Progenitor cell of endocrine pancreas (in vitro differentiated cells): ENCODE results near the gene RALGDS. TPM values are rescaled to one million over a fixed set of nuclear protein-coding genes. Genes with fewer than 3 reads are reported as not detected.

Source experiments
- DNase-seq: peaks from one replicate; pipeline ENCODE4 v3.0.0; 2021; ENCODE audit warnings: low spot score; ENCODE audit not compliant: unreplicated experiment
- H3K27ac Mint-ChIP-seq: 2 replicates; pipeline ENCODE4 v1.8.0; 2021; ENCODE audit warnings: mild to moderate bottlenecking, moderate library complexity, mixed read lengths
- H3K27me3 Mint-ChIP-seq: 2 replicates; pipeline ENCODE4 v1.8.0; 2021; ENCODE audit warnings: mixed read lengths
- H3K36me3 Mint-ChIP-seq: 2 replicates; pipeline ENCODE4 v1.8.0; 2022; ENCODE audit warnings: mixed read lengths; ENCODE audit not compliant: insufficient read depth
- H3K4me1 Mint-ChIP-seq: 2 replicates; pipeline ENCODE4 v1.8.0; 2021; ENCODE audit warnings: low read depth, mixed read lengths
- H3K4me3 Mint-ChIP-seq: 2 replicates; pipeline ENCODE4 v1.8.0; 2021; ENCODE audit warnings: low read depth, mild to moderate bottlenecking, moderate library complexity, mixed read lengths
- H3K9me3 Mint-ChIP-seq: 2 replicates; pipeline ENCODE4 v1.8.0; 2021; ENCODE audit warnings: low read depth, mixed read lengths
- total RNA-seq: library from RNA; stranded (reverse); gene quantifications from 2 replicates; pipeline ENCODE4 v1.2.1, GENCODE V29; 2021
- TF ChIP-seq, protein P1 (sequence below): fragments of 200-600 bp; sonication (generic); IDR thresholded peaks from one replicate; pipeline ENCODE4 v1.5.0; 2021; ENCODE audit warnings: antibody characterized with exemption, mild to moderate bottlenecking; ENCODE audit not compliant: unreplicated experiment

The RALGDS gene
- total RNA-seq, 1 donor from 2014 or later: 84.6 TPM

DNA sequence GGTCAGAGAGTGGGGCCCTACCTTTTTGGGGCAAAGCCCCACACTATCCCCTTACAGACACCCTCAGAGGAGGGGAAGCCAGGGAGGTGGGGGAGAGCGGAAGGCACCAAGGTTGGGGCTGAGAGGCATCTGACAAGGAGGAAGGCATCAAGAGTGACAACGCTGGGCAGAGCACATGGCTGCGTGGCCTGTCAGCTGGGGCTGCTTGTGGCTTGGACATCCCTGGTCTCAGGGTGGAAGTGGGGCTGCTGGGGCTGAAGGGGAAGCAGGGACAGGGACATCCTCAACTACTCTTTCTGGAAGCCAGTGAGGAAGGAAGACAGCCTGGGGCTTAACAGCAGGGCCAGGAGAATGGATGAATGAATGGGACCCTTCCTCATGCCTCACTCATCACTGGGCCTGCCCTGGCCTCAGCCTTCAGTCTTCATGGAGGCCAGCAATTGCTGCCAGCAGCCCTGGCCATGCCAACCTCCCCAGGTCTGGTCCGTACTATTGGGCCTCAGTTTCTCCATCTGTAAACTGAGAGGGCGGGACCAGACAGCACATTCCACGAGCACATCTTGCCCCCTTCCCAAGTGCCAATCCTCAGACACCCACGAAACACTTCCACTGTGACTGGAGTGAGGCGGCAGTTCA is 993 bp upstream of the RALGDS start:
- DNase-seq: no peak
- Mint-ChIP-seq H3K9me3 (no peaks in the 10 kb centered on the region), H3K4me3 (peak overlapping the region; percentile 62), H3K27me3 (no peaks in the 10 kb centered on the region), H3K36me3 (no peaks in the 10 kb centered on the region), H3K4me1 (peaks cover 17% of the 10 kb centered on the region), H3K27ac (peak overlapping the region; percentile 73)
- TF ChIP-seq, protein P1, sequence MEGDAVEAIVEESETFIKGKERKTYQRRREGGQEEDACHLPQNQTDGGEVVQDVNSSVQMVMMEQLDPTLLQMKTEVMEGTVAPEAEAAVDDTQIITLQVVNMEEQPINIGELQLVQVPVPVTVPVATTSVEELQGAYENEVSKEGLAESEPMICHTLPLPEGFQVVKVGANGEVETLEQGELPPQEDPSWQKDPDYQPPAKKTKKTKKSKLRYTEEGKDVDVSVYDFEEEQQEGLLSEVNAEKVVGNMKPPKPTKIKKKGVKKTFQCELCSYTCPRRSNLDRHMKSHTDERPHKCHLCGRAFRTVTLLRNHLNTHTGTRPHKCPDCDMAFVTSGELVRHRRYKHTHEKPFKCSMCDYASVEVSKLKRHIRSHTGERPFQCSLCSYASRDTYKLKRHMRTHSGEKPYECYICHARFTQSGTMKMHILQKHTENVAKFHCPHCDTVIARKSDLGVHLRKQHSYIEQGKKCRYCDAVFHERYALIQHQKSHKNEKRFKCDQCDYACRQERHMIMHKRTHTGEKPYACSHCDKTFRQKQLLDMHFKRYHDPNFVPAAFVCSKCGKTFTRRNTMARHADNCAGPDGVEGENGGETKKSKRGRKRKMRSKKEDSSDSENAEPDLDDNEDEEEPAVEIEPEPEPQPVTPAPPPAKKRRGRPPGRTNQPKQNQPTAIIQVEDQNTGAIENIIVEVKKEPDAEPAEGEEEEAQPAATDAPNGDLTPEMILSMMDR: no peak

DNA sequence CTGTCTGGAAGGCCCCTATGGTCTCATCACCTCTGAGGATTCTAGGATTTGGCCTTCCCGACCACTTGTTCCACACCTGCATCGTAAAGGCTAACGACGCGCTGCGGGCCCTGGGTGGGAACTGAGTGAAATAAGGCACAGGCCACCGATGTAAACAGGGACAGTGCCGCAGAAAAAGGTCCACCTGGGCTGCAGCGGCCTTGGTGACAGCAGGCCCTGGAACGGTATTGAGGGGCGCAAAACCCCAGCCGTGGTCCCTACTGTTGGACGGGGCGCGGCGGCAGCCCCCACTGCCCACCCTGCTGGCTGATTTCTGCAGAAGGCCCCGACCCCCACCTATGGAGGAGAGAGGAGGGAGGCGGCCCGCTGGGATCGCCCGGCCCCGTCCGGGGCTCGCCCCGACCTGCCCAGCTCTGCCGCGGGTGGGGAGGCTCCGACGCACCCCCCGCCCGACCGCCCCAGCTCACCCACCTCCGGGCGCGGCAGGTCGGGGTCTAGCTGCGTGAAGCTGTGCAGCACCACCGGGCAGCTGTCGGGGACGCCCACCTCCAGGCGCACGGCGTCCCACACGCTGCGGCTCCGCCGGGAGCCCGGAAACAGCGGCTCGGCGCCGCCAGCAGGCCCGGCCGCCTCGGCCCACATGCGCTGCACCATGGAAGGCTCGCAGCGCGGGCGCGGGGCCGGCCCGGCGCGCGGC is 391 bp downstream of the RALGDS start:
- H3K4me1 Mint-ChIP-seq: peaks cover 17% of the 10 kb centered on the region
- peak overlapping the region; percentile 64 for H3K27ac Mint-ChIP-seq
- H3K4me3 Mint-ChIP-seq: peak overlapping the region; percentile 76

DNA sequence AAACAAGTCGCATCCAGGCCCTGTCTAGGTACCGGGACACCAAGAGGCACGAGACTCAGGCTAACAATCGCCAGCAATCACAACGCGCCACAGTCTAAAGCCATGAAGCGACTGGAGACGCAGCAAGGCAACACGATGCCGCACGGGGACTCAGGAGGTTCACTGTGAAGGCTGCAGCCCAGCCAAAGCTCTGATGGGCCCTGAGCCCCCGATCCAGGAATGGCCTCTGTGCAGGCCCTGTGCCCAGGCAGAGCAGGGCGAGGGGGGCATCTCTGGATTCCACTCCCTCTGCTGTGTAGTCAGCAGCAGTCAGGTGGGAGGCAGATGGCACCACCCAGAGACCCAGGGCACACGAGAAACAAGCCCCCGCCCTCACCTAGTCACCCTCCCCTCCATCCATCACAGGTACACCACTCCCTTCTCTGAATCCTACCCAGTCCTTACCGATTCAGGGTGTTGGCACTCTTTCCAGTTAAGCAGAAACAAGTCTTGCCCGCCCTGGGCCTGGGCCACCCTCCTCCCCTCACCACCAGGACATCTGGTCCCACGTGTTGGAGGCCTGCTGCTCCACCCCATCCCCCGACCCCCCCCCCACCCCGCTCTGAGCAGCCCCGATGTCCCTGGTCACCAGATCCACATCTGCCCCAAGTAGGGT is 1.1 kb downstream of the RALGDS start:
- no peaks in the 10 kb centered on the region for H3K27me3 Mint-ChIP-seq
- no peaks in the 10 kb centered on the region for H3K36me3 Mint-ChIP-seq
- no peak for DNase-seq
- peak overlapping the region; percentile 76 for H3K4me3 Mint-ChIP-seq
- no peaks in the 10 kb centered on the region for H3K9me3 Mint-ChIP-seq
- H3K27ac Mint-ChIP-seq: peak overlapping the region; percentile 64
- H3K4me1 Mint-ChIP-seq: peaks cover 17% of the 10 kb centered on the region
- TF ChIP-seq, protein P1: no peak

More for the DNA sequence above, 391 bp downstream of the RALGDS start:
- DNase-seq: no peak
- TF ChIP-seq, protein P1: no peak
- no peaks in the 10 kb centered on the region for H3K36me3 Mint-ChIP-seq
- H3K27me3 Mint-ChIP-seq: no peaks in the 10 kb centered on the region
- no peaks in the 10 kb centered on the region for H3K9me3 Mint-ChIP-seq

DNA sequence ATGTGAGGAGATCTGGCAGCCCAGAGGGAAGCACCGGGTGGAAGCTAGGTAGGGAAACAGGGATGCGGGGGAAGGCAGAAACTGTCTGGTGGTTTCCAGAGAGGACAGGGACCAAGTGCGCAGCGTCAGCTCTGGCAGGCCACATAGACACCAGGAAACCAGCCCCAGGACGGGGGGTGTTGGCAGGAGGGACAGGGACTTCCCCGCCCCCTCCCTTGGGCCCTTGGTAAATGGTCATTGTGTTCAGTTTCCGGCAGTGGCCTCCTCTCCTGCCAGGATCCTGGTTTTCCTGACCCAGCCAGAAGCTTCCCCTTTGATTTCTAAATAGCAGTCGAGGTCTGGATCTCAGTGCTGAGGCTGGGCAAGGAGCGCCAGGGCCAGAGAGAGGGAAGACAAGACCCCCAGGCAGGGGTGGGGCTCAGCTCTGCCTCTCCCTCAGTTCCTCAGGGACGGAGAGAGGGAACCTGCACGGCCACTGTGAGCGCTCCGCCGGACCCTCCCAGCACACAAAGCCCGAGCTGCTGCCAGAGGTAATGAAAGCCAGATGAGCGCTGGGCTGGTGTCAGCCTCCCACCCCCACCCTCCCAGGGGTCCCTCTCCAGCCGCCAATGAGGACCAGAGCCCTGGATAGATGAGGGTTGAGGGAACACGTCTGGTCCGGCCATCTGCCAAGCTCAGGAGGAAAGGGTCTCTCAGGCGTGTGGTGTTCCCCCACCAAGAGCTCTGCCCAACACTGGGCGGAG is 1.8 kb downstream of the RALGDS start:
- Mint-ChIP-seq H3K27ac (peak overlapping the region; percentile 87), H3K4me3 (peak overlapping the region; percentile 55), H3K9me3 (no peaks in the 10 kb centered on the region), H3K27me3 (no peaks in the 10 kb centered on the region), H3K4me1 (peaks cover 17% of the 10 kb centered on the region), H3K36me3 (no peaks in the 10 kb centered on the region)
- DNase-seq: no peak
- TF ChIP-seq, protein P1: no peak

DNA sequence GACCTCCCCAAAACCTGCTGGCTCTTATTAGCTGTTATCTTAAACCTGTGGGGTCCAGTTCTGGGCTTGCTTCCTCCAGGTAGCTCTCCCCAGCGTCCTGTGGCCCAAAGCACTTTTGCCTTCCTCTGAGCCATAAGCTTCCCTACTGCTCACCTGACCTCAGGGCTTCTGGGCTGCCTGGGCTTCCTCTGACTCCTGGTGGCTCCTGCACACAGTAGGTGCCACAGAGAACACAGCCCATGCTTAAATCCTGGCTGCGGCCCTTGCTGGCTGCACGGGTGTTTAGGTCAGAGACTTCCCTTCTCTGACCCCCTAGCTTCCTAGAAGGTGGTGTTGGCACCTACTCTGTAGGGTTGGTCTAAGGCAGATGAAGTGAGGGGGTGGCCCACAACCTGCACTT is 2.5 kb downstream of the RALGDS start:
- Mint-ChIP-seq H3K27ac (peak overlapping the region; percentile 87), H3K27me3 (no peaks in the 10 kb centered on the region), H3K4me3 (peak overlapping the region; percentile 55), H3K9me3 (no peaks in the 10 kb centered on the region), H3K36me3 (no peaks in the 10 kb centered on the region), H3K4me1 (peaks cover 16% of the 10 kb centered on the region)
- no peak for DNase-seq
- TF ChIP-seq, protein P1: no peak
